Breast epithelium (tissue), 4 donors: ENCODE results near the gene ROS1. TPM values are rescaled to one million over a fixed set of nuclear protein-coding genes. Genes with fewer than 3 reads are reported as not detected.

ENCODE experiments used
- DNase-seq, 2 donors: peaks; one replicate each; pipeline ENCODE4 v3.0.0-alpha.2; 2019; ENCODE audit warnings: low spot score in 2 of 2
- H3K27ac ChIP-seq, 2 donors: fragments of 200-600 bp; sonication (generic) in 1 of 2; one replicate each; pipeline ENCODE4 v1.5.1; 2016 to 2019; ENCODE audit warnings: mild to moderate bottlenecking in 1 of 2
- H3K27me3 ChIP-seq, 2 donors: fragments of 200-600 bp; sonication (generic) in 1 of 2; one replicate each; pipeline versions ENCODE4 v1.5.1 to v1.6.0; 2017 to 2019; ENCODE audit warnings: control low read depth in 1 of 2, mild to moderate bottlenecking in 1 of 2
- H3K36me3 ChIP-seq: fragments of 200-600 bp; one replicate; pipeline ENCODE4 v1.5.1; 2019
- H3K4me1 ChIP-seq, 2 donors: fragments of 200-600 bp; sonication (generic); one replicate each; pipeline ENCODE4 v1.5.1; 2016 to 2019; ENCODE audit warnings: control low read depth in 1 of 2
- H3K4me3 ChIP-seq, 3 donors: fragments of 200-600 bp; sonication (generic); 1 replicate in 2 of 3; 2 replicates in 1 of 3; pipeline ENCODE4 v1.5.1; 2016 to 2019; ENCODE audit warnings: mild to moderate bottlenecking in 3 of 3, moderate library complexity in 2 of 3
- H3K9me3 ChIP-seq, 2 donors: fragments of 200-600 bp; sonication (generic) in 1 of 2; one replicate each; pipeline ENCODE4 v1.5.1; 2016 to 2019; ENCODE audit warnings: control low read depth in 1 of 2
- CTCF ChIP-seq, 3 donors: fragments of 450-650 bp; IDR thresholded peaks; one replicate each; pipeline ENCODE4 v1.5.1; 2016 to 2017; ENCODE audit warnings: antibody characterized with exemption in 3 of 3, mild to moderate bottlenecking in 3 of 3, moderate library complexity in 3 of 3
- POLR2A ChIP-seq: fragments of 450-650 bp; IDR thresholded peaks from one replicate; pipeline ENCODE4 v1.6.1; 2016; ENCODE audit warnings: antibody characterized with exemption, mild to moderate bottlenecking, moderate library complexity
- POLR2AphosphoS5 ChIP-seq, 3 donors: sonication (generic); formaldehyde crosslinking; IDR thresholded peaks; one replicate each; pipeline ENCODE4 v1.6.1; 2017; ENCODE audit warnings: antibody characterized with exemption in 3 of 3
- intact Hi-C: fragments of 100-400 bp; cut with DNase I; formaldehyde crosslinking; loops from one replicate; pipeline ENCODE4 v1.15.1; 2023; ENCODE audit warnings: low total_unique reads
- total RNA-seq, 3 donors: library from RNA; depleted of rRNA; stranded (reverse); fragments of >200 nt; gene quantifications; one replicate each; pipeline ENCODE4 v1.1.0, GENCODE V29; 2016

ROS1 gene
- total RNA-seq, 3 donors from 2014 or later, result under 0.01 TPM; not detected in 2

- Histone ChIP-seq H3K27me3 (no peaks in the 10 kb centered on the region), H3K4me1 (no peaks in the 10 kb centered on the region), H3K4me3 (no peak overlapping the region), H3K9me3 (no peaks in the 10 kb centered on the region), H3K27ac (no peak overlapping the region), H3K36me3 (no peaks in the 10 kb centered on the region)
- DNase-seq, result no peak
- intact Hi-C loops, result no loop called here
- no peak for TF ChIP-seq POLR2AphosphoS5 (IDR thresholded peaks at IDR 0.05)
- no peak for TF ChIP-seq POLR2A
- no peak for TF ChIP-seq CTCF (IDR thresholded peaks at IDR 0.05)
These were observed 26.6 kb downstream of the ROS1 start for GRCh38 chr6:117399126-117399525.

GRCh38 chr6:117397536-117398227 lies 28.1 kb downstream of the ROS1 start:
- Histone ChIP-seq H3K36me3 (no peaks in the 10 kb centered on the region), H3K27me3 (peaks cover 0 to 2% of the 10 kb centered on the region in 2 donors), H3K4me3 (no peak overlapping the region), H3K4me1 (no peaks in the 10 kb centered on the region), H3K27ac (no peak overlapping the region), H3K9me3 (no peaks in the 10 kb centered on the region)
- TF ChIP-seq POLR2AphosphoS5 (IDR thresholded peaks at IDR 0.05), result no peak
- no peak for TF ChIP-seq CTCF (IDR thresholded peaks at IDR 0.05)
- no peak for TF ChIP-seq POLR2A
- intact Hi-C loops, result no loop called here
- no peak for DNase-seq

- intact Hi-C loops, result loop anchor here (1.0 kb wide), 1 partner anchor 29 kb away; no protein-coding TSS in a partner anchor
- Histone ChIP-seq H3K9me3 (no peaks in the 10 kb centered on the region), H3K27me3 (peaks cover 0 to 5% of the 10 kb centered on the region in 2 donors), H3K4me1 (no peaks in the 10 kb centered on the region), H3K27ac (no peak overlapping the region), H3K4me3 (no peak overlapping the region), H3K36me3 (no peaks in the 10 kb centered on the region)
- TF ChIP-seq POLR2AphosphoS5 (IDR thresholded peaks at IDR 0.05), result no peak
- TF ChIP-seq CTCF (IDR thresholded peaks at IDR 0.05), result no peak
- no peak for TF ChIP-seq POLR2A
- no peak for DNase-seq
These were observed 29.5 kb downstream of the ROS1 start for GRCh38 chr6:117396228-117396627.

GRCh38 chr6:117395164-117395563 lies 30.6 kb downstream of the ROS1 start:
- no peak for DNase-seq
- H3K27me3 ChIP-seq, result peaks cover 0 to 5% of the 10 kb centered on the region in 2 donors
- intact Hi-C loops, result no loop called here
- no peak overlapping the region for H3K4me3 ChIP-seq
- no peaks in the 10 kb centered on the region for H3K36me3 ChIP-seq
- H3K9me3 ChIP-seq, result no peaks in the 10 kb centered on the region
- no peaks in the 10 kb centered on the region for H3K4me1 ChIP-seq
- TF ChIP-seq POLR2A (no peak), POLR2AphosphoS5 (IDR thresholded peaks at IDR 0.05) (no peak), CTCF (IDR thresholded peaks at IDR 0.05) (no peak)
- no peak overlapping the region for H3K27ac ChIP-seq

GRCh38 chr6:117393045-117393444 lies 32.7 kb downstream of the ROS1 start:
- Histone ChIP-seq H3K27ac (no peak overlapping the region), H3K9me3 (no peaks in the 10 kb centered on the region), H3K4me1 (no peaks in the 10 kb centered on the region), H3K4me3 (no peak overlapping the region), H3K27me3 (peaks cover 0 to 5% of the 10 kb centered on the region in 2 donors), H3K36me3 (no peaks in the 10 kb centered on the region)
- no peak for DNase-seq
- intact Hi-C loops, result no loop called here
- TF ChIP-seq POLR2AphosphoS5 (IDR thresholded peaks at IDR 0.05) (no peak), POLR2A (no peak), CTCF (IDR thresholded peaks at IDR 0.05) (no peak)
